ENCODE measurements around the gene LGALS13. TPM values are rescaled to one million over a fixed set of nuclear protein-coding genes. Genes with fewer than 3 reads are reported as not detected.

Gene LGALS13
- total and polyA plus RNA-seq, 2 of the 8 experiments (the other 6 are each of a cell fraction or from before 2014, with no cell fraction given): not detected

DNA sequence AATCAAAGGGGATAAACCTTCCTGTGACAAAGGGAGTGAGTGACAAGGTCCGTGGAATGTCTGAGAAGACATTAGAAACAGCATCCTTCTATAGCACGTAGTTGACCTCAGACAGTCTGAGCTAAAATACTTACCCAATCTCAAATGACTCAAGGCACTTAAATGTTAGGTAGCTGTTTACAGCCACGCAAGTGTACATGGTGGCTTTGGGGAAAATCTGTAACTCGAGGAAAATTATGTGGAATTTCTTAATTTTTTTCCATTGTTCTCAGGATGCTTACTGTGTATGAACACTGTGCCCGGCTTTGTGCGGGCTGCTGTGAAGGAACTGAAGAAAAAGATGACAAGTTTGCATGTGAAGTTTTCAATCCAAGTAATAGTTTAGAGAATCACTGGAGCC, 5.2 kb downstream of the LGALS13 start (continued):
- TF ChIP-seq CHD7 (IDR thresholded peaks at IDR 0.05; ENCODE audit: insufficient replicate concordance, low read length): no peak
- no peak for TF ChIP-seq USF2 (IDR thresholded peaks at IDR 0.05; ENCODE audit: low read length)
- TF ChIP-seq, protein P1, sequence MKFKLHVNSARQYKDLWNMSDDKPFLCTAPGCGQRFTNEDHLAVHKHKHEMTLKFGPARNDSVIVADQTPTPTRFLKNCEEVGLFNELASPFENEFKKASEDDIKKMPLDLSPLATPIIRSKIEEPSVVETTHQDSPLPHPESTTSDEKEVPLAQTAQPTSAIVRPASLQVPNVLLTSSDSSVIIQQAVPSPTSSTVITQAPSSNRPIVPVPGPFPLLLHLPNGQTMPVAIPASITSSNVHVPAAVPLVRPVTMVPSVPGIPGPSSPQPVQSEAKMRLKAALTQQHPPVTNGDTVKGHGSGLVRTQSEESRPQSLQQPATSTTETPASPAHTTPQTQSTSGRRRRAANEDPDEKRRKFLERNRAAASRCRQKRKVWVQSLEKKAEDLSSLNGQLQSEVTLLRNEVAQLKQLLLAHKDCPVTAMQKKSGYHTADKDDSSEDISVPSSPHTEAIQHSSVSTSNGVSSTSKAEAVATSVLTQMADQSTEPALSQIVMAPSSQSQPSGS (IDR thresholded peaks at IDR 0.05; ENCODE audit: low read length): no peak
- no peak for TF ChIP-seq EGR1 (IDR thresholded peaks at IDR 0.05; ENCODE audit: borderline replicate concordance, low read depth, low read length)

Data from H1 (cell line).